Right ventricle myocardium inferior (tissue), 1 donor: Measurements from ENCODE around the gene NOTCH3. TPM values are rescaled to one million over a fixed set of nuclear protein-coding genes. Genes with fewer than 3 reads are reported as not detected.

Experiments used
- ATAC-seq: fragments of 200-7000 bp; cut with Tn5 transposase; one replicate; pipeline ENCODE4 v1.9.1; 2020; ENCODE audit warnings: mild to moderate bottlenecking, moderate library complexity
- DNase-seq: peaks from one replicate; pipeline ENCODE4 v3.0.0; 2021; ENCODE audit errors: missing footprints
- intact Hi-C: fragments of 100-400 bp; cut with DNase I; formaldehyde crosslinking; loops from one replicate; pipeline ENCODE4 v1.11.0; 2022
- total RNA-seq: library from RNA; stranded (reverse); fragmentation: NEBNext Ultra II Directional; extraction: Animal tissue kit (Norgen Biotek cat#: 25700); gene quantifications from one replicate; pipeline ENCODE4 v1.2.1, GENCODE V29; 2021
- donor health status: DM: no; HTN: yes; CAD: no; lungs with severe emphysema.

The NOTCH3 gene
- total RNA-seq, 1 donor from 2014 or later = 28.5 TPM

GRCh38 chr19:15238639-15239155 is 37.9 kb upstream of the NOTCH3 start:
- no peak for ATAC-seq
- DNase-seq = no peak
- intact Hi-C loops = no loop called here

- ATAC-seq = no peak
- no peak for DNase-seq
- intact Hi-C loops = no loop called here
Measured at GRCh38 chr19:15237759-15238638, 37.2 kb upstream of the NOTCH3 start.

- DNase-seq (no peak), ATAC-seq (no peak)
- intact Hi-C loops = no loop called here
Measured at GRCh38 chr19:15236886-15237285, 36.1 kb upstream of the NOTCH3 start.

DNA sequence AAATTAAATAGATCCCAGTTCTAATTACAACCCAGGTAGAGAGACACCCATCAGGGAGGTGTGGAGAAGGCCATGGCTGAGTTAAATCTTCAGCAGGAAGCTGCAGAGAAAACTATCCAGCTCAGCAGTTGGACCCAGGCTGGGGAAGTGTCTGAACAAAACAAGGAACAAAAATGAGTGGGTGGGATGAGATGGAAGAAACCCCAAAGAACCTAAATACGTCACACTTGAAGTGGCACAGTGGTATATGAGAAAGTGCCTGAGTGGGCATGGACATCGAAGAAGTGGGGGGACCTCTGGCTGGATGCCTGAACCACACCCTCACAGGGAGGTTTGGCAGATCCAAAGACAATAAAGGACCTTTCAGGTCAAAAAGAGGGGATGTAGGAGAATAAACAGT is 35.0 kb upstream of the NOTCH3 start:
- intact Hi-C loops = no loop called here
- no peak for DNase-seq
- ATAC-seq = no peak

DNA sequence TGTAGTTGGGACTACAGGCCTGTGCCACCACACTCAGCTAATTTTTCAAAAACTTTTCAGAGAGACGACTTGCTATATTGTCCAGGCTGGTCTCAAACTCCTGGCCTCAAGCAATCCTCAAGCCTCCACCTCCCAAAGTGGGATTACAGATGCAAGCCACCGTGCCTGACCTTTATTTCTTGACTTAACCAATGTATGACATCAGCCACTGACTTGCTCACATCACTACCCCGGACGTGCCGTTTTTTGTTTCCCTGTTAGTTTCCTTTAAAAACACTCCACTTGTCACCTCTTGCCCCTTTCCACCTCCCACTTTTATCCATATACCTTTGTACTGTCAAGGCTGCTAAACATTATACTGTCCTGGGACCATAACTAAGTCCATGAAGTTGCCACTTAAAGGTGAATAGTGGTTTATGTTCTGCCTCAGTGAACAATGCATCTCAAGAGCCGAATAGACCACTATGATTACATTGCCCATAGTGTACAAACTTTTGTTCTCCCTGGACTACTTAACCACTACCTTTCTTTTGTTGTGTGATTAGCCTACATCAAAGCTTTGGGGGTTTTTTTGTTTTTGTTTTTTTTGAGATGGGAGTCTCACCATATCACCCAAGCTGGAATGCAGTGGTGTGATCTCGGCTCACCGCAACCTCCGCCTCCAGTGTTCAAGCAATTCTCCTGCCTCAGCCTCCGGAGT is 33.8 kb upstream of the NOTCH3 start:
- ATAC-seq (no peak), DNase-seq (no peak)
- intact Hi-C loops = no loop called here

GRCh38 chr19:15231271-15231670 is 30.5 kb upstream of the NOTCH3 start:
- DNase-seq = no peak
- intact Hi-C loops = no loop called here
- no peak for ATAC-seq

GRCh38 chr19:15227261-15227660 is 26.5 kb upstream of the NOTCH3 start:
- DNase-seq (no peak), ATAC-seq (no peak)
- intact Hi-C loops = no loop called here

DNA sequence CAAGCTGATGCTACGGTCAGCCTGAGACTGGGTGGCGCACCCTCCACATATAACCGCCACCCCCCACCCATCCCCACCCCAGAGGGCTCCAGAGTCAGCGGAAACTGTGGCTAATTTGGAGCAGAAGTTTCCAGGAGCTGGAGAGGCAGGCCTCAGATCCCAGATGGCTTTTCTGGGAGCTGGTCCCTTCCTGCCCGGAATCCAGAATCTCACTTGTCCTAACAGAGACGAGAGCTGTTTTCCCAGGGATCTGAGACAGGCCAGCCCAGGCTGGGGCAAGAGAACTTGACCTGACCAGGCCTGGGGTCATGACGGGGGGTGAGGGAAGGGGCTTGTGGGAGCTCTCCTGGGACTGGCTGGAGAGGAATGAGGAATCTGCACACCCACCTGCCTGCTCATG is 25.0 kb upstream of the NOTCH3 start:
- ATAC-seq (no peak), DNase-seq (no peak)
- intact Hi-C loops = no loop called here

GRCh38 chr19:15223649-15224361 is 23.0 kb upstream of the NOTCH3 start:
- ATAC-seq (peak; percentile 24), DNase-seq (no peak)
- intact Hi-C loops = no loop called here

DNA sequence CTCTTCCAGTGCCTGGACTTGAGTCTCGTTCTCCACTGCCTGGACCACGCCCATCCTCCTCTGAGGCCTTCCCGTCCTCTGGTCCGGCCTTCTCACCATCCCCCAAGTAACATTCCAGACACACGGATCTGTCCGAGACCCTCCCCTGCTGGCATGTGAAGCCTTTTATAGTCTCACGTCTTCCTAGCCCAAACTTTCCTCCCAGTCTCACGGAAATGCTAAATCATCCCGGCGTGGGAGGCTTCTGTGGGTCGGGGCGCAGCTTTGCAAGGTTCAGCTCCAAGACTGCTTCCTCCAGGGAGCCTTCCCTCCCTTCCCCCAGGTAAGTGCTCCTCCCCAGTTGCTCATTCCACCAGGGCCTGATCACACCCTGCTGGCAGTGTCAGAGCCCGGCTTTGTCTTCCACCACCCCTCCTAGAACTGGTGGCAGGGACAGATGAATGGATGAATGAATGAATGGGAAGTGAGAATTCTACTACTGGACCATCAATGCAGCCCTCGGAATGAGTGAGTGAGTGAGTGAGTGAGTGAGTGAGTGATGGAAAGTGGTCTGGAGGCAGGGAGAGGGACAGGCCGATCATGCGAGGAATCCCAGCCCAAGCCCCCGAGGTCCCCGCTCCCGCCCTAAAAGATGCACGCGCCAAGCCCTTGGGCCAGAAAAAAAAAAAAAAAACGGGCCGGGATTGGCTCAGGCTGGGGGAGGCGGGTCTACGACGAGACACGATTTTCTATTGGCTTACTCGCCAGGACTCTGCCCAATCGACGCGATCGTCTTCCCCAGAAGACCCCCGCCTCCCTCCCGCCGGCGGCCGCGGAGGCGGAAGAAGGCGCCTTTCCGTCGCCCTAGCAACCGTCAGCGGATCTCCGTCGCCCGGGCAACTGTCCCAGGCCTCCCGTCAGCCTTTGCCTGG is 22.2 kb upstream of the NOTCH3 start:
- intact Hi-C loops = no loop called here
- peak; percentile 97 for ATAC-seq

DNA sequence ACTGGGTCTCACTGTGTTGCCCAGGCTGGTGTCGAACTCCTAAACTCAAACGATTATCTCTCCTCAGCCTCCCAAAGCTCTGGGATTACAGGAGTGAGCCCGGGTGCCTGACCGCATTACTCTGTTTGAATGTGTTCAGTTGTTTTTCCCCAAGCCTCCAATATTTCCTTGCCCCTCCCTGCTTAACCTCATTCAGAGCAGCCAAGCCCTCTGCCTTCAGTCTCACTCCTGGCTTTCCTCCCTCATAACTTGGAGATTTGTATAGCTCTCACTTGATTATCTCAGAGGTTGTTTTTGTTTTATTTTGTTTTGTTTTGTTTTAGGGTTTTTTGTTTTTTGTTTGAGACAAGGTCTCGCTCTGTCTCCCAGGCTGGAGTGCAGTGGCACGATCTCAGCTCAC is 20.0 kb upstream of the NOTCH3 start:
- DNase-seq (no peak), ATAC-seq (no peak)
- intact Hi-C loops = no loop called here

More for the DNA sequence above, 22.2 kb upstream of the NOTCH3 start:
- DNase-seq = peak; percentile 94

- intact Hi-C loops = no loop called here
- ATAC-seq (no peak), DNase-seq (no peak)
Measured at GRCh38 chr19:15218501-15218900, 17.7 kb upstream of the NOTCH3 start.

GRCh38 chr19:15216363-15216762 is 15.6 kb upstream of the NOTCH3 start:
- intact Hi-C loops = no loop called here
- no peak for DNase-seq
- ATAC-seq = no peak

DNA sequence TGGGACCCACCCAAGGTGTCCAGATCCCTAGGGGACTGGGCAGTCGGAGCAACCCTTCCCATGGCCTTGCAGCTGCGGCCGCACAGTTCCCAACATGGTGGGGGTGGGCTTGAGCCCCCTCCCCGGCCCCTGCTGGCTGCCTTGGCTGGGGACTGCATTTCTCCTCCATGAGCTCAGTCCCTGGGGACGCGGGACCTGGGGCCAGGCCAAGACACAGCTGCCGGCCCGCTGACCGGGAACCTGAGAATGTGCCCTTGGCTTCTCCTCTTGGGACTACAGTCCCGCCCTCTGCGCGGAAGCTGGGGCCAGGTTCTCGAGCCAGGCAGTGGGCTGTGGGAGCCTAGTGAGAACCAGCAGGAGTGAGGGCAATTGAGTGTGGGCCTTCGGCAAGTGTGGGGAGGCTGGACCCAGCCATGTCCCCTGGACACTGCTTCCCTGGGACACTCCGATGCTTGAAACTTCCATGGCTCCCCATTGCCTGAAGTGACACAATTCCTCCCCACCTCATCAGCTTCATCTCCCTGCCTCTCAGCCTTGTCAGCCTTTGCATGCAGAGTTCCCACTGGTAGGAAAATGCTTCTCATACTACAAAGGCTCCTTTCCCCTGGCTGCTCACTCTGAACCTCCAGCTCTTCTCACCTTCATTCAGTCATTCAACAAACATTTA is 13.1 kb upstream of the NOTCH3 start:
- intact Hi-C loops = no loop called here
- ATAC-seq = peak; percentile 71
- peak; percentile 87 for DNase-seq

GRCh38 chr19:15212711-15213110 is 11.9 kb upstream of the NOTCH3 start:
- no peak for ATAC-seq
- no peak for DNase-seq
- intact Hi-C loops = no loop called here

- peak; percentile 79 for DNase-seq
- intact Hi-C loops = no loop called here
- peak; percentile 83 for ATAC-seq
Measured at GRCh38 chr19:15210323-15210781, 9.6 kb upstream of the NOTCH3 start.

GRCh38 chr19:15201374-15202023 is 704 bp upstream of the NOTCH3 start:
- ATAC-seq (no peak), DNase-seq (no peak)
- intact Hi-C loops = no loop called here
